IPS DF 4.7 (cell line): ENCODE results near the gene SAXO1.

Experiments used
- DNase-seq: peaks from one replicate; pipeline ENCODE4 v3.0.0-alpha.2; 2013; ENCODE audit warnings: low spot score; ENCODE audit errors: extremely low read depth

Gene SAXO1

GRCh38 chr9:18877984-18878383 is 155.0 kb downstream of the SAXO1 start:
- DNase-seq = no peak
